AG04450 (cell line): ENCODE measurements around the gene EML3. TPM values are rescaled to one million over a fixed set of nuclear protein-coding genes. Genes with fewer than 3 reads are reported as not detected.
"Not testable (repeated sequence)": the region's sequence is repeated elsewhere in the genome, so short reads cannot be mapped to it uniquely, and the experiment has no call there.

Experiments used
- CTCF ChIA-PET: fragments of 300-600, 350-600 bp; formaldehyde crosslinking; extraction: SDS; loops from one replicate; lab custom pipeline; 2022; ENCODE audit warnings: antibody characterized with exemption, inconsistent platforms; lab: Charles Lee
- POLR2A ChIA-PET: fragments of 350-600 bp; formaldehyde crosslinking; extraction: SDS; loops from one replicate; lab custom pipeline; 2021; ENCODE audit warnings: antibody characterized with exemption, inconsistent platforms; lab: Yijun Ruan, JAX
- DNase-seq: peaks from one replicate; pipeline ENCODE4 v3.0.0-alpha.2; 2011; ENCODE audit warnings: low read depth, low spot score
- H3K27ac ChIP-seq: one replicate; pipeline ENCODE4 v1.5.1; 2012; ENCODE audit warnings: low read depth, low read length, control low read depth
- H3K27me3 ChIP-seq: one replicate; pipeline ENCODE4 v1.6.0; 2012; ENCODE audit warnings: low read length; ENCODE audit not compliant: control insufficient read depth, insufficient read depth
- H3K4me3 ChIP-seq: 2 replicates; pipeline ENCODE4 v1.5.1; 2011; ENCODE audit warnings: mild to moderate bottlenecking, low read depth, low read length, control low read depth
- H3K9me3 ChIP-seq: 2 replicates; pipeline ENCODE4 v1.5.1; 2012; ENCODE audit warnings: low read length; ENCODE audit not compliant: control insufficient read depth, insufficient read depth
- polyA plus RNA-seq: library from polyadenylated mRNA; depleted of rRNA; stranded (reverse); fragments of >200 nt; gene quantifications from 2 replicates; pipeline ENCODE4 v1.2.3, GENCODE V29; 2011
- TF ChIP-seq, protein P1 (sequence below): IDR thresholded peaks from 2 replicates; pipeline ENCODE4 v1.5.1; 2011; ENCODE audit warnings: low read depth, low read length, control low read depth, inconsistent platforms

The EML3 gene
- polyA plus RNA-seq, 1 experiment: 18.6 TPM

GRCh38 chr11:62560566-62561103, 51.9 kb downstream of the EML3 start:
- CTCF ChIA-PET: interaction anchor here (0.5 to 7.9 kb wide), 32 partner anchors 9 to 181 kb away, joined by 3 to 120 read pairs (median 5); partner anchors contain the start of genes AHNAK, EEF1G, SCGB1A1 and TUT1
- H3K9me3 ChIP-seq: no peaks in the 10 kb centered on the region
- H3K4me3 ChIP-seq: no peak overlapping the region

GRCh38 chr11:62559626-62560025, 52.9 kb downstream of the EML3 start:
- H3K27me3 ChIP-seq, DNase-seq, H3K9me3 ChIP-seq, H3K4me3 ChIP-seq: not testable (repeated sequence)
- peak overlapping the region; percentile 61 for H3K27ac ChIP-seq
- ChIA-PET POLR2A (interaction anchor here (0.9 to 2.0 kb wide), 3 partner anchors 13 to 165 kb away, joined by 5 to 29 read pairs (median 9); partner anchors contain the start of genes AHNAK and EEF1G), CTCF (interaction anchor here (0.7 to 7.9 kb wide), 11 partner anchors 8 to 166 kb away, joined by 3 to 120 read pairs (median 12); partner anchors contain the start of genes AHNAK and SCGB1A1)

More at GRCh38 chr11:62560566-62561103, 51.9 kb downstream of the EML3 start:
- TF ChIP-seq, protein P1, sequence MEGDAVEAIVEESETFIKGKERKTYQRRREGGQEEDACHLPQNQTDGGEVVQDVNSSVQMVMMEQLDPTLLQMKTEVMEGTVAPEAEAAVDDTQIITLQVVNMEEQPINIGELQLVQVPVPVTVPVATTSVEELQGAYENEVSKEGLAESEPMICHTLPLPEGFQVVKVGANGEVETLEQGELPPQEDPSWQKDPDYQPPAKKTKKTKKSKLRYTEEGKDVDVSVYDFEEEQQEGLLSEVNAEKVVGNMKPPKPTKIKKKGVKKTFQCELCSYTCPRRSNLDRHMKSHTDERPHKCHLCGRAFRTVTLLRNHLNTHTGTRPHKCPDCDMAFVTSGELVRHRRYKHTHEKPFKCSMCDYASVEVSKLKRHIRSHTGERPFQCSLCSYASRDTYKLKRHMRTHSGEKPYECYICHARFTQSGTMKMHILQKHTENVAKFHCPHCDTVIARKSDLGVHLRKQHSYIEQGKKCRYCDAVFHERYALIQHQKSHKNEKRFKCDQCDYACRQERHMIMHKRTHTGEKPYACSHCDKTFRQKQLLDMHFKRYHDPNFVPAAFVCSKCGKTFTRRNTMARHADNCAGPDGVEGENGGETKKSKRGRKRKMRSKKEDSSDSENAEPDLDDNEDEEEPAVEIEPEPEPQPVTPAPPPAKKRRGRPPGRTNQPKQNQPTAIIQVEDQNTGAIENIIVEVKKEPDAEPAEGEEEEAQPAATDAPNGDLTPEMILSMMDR: peak; percentile 95
- POLR2A ChIA-PET: interaction anchor here (0.5 to 2.0 kb wide), 15 partner anchors 11 to 269 kb away, joined by 3 to 29 read pairs (median 6); partner anchors contain the start of genes AHNAK, C11orf98, CSKMT and EEF1G
- Histone ChIP-seq H3K27ac (peak overlapping the region; percentile 65), H3K27me3 (no peaks in the 10 kb centered on the region)
- peak; percentile 97 for DNase-seq

GRCh38 chr11:62559204-62559603, 53.4 kb downstream of the EML3 start:
- H3K4me3 ChIP-seq: no peak overlapping the region
- TF ChIP-seq, protein P1: no peak
- H3K27me3 ChIP-seq: no peaks in the 10 kb centered on the region
- ChIA-PET POLR2A (interaction anchor here (0.7 to 1.9 kb wide), 4 partner anchors 12 to 746 kb away, joined by 4 to 9 read pairs (median 5); partner anchors contain the start of gene AHNAK), CTCF (interaction anchor here (0.6 to 7.9 kb wide), 6 partner anchors 13 to 169 kb away, joined by 3 to 120 read pairs (median 34); partner anchors contain the start of gene AHNAK)
- no peak overlapping the region for H3K27ac ChIP-seq
- no peak for DNase-seq
- H3K9me3 ChIP-seq: no peaks in the 10 kb centered on the region

GRCh38 chr11:62558669-62559068, 53.9 kb downstream of the EML3 start:
- Histone ChIP-seq H3K4me3 (no peak overlapping the region), H3K27me3 (no peaks in the 10 kb centered on the region), H3K9me3 (no peaks in the 10 kb centered on the region), H3K27ac (no peak overlapping the region)
- ChIA-PET CTCF (interaction anchor here (0.6 to 7.9 kb wide), 7 partner anchors 14 to 168 kb away, joined by 3 to 120 read pairs (median 15); partner anchors contain the start of gene AHNAK), POLR2A (interaction anchor here (0.6 to 2.1 kb wide), 5 partner anchors 12 to 746 kb away, joined by 3 to 12 read pairs (median 5); partner anchors contain the start of genes AHNAK and EEF1G)
- DNase-seq: no peak
- TF ChIP-seq, protein P1: no peak

- no peaks in the 10 kb centered on the region for H3K27me3 ChIP-seq
- no peaks in the 10 kb centered on the region; the same call in 1 of the 2 replicates for H3K9me3 ChIP-seq
- H3K27ac ChIP-seq: peak overlapping the region; percentile 87
- TF ChIP-seq, protein P1: no peak
- ChIA-PET POLR2A (interaction anchor here (0.6 to 2.2 kb wide), 9 partner anchors 10 to 138 kb away, joined by 3 to 12 read pairs (median 3); partner anchors contain the start of genes AHNAK, EEF1G, SCGB1A1 and TUT1), CTCF (interaction anchor here (0.6 to 7.9 kb wide), 7 partner anchors 13 to 824 kb away, joined by 3 to 120 read pairs (median 3); partner anchors contain the start of gene AHNAK)
- no peak for DNase-seq
- H3K4me3 ChIP-seq: no peak overlapping the region
These were observed 55.5 kb downstream of the EML3 start for GRCh38 chr11:62556875-62557631.
